ENCODE measurements around the gene RAB40B. TPM values are rescaled to one million over a fixed set of nuclear protein-coding genes. Genes with fewer than 3 reads are reported as not detected.

RAB40B gene
- total and polyA plus RNA-seq, 2 of the 13 experiments (the other 11 are each of a cell fraction or from before 2014, with no cell fraction given), result 6.2 to 6.5 TPM

DNA sequence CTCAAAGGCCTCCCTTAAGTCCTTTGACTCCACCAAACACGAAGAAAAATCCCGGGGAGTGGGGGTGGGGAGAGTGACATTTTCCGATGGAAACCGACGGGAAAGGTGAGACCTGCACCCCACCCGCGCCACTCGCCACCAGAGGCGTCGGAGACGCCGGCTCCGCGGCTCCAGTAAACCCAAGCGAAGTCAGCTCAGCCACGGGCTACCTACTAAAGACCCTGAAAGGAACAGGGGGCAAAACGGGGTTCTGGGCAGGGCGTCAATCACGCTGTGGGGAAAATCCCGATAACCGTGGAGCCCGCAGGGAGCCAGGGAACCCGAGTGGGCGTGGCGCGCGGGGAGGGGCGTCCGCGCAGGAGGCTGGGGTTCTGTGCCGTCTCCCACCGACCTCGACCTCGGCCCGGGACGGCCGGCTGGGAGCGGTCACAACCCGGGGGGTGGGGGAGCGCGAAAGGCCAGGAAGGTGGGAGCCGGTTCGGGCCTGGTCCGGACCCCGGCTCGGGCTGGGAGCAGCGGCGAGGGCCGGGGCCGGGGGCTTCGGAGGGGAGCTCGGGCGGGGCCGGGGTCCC, 50.8 kb downstream of the RAB40B start (continued):
- TF ChIP-seq, protein P1, sequence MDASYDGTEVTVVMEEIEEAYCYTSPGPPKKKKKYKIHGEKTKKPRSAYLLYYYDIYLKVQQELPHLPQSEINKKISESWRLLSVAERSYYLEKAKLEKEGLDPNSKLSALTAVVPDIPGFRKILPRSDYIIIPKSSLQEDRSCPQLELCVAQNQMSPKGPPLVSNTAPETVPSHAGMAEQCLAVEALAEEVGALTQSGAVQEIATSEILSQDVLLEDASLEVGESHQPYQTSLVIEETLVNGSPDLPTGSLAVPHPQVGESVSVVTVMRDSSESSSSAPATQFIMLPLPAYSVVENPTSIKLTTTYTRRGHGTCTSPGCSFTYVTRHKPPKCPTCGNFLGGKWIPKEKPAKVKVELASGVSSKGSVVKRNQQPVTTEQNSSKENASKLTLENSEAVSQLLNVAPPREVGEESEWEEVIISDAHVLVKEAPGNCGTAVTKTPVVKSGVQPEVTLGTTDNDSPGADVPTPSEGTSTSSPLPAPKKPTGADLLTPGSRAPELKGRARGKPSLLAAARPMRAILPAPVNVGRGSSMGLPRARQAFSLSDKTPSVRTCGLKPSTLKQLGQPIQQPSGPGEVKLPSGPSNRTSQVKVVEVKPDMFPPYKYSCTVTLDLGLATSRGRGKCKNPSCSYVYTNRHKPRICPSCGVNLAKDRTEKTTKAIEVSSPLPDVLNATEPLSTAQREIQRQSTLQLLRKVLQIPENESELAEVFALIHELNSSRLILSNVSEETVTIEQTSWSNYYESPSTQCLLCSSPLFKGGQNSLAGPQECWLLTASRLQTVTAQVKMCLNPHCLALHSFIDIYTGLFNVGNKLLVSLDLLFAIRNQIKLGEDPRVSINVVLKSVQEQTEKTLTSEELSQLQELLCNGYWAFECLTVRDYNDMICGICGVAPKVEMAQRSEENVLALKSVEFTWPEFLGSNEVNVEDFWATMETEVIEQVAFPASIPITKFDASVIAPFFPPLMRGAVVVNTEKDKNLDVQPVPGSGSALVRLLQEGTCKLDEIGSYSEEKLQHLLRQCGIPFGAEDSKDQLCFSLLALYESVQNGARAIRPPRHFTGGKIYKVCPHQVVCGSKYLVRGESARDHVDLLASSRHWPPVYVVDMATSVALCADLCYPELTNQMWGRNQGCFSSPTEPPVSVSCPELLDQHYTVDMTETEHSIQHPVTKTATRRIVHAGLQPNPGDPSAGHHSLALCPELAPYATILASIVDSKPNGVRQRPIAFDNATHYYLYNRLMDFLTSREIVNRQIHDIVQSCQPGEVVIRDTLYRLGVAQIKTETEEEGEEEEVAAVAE (CRISPR knock-in tag; IDR thresholded peaks at IDR 0.05; ENCODE audit: borderline replicate concordance), result no peak
- TF ChIP-seq ONECUT2 (CRISPR knock-in tag; IDR thresholded peaks at IDR 0.05), result no peak
- no peak for TF ChIP-seq CHCHD3 (CRISPR knock-in tag; IDR thresholded peaks at IDR 0.05)
- no peak for TF ChIP-seq SMYD3 (CRISPR knock-in tag; IDR thresholded peaks at IDR 0.05)
- no peak for TF ChIP-seq KLF15 (CRISPR knock-in tag; IDR thresholded peaks at IDR 0.05; ENCODE audit: borderline replicate concordance)
- no peak for TF ChIP-seq CCDC6 (CRISPR knock-in tag; IDR thresholded peaks at IDR 0.05)
- TF ChIP-seq, protein P2, sequence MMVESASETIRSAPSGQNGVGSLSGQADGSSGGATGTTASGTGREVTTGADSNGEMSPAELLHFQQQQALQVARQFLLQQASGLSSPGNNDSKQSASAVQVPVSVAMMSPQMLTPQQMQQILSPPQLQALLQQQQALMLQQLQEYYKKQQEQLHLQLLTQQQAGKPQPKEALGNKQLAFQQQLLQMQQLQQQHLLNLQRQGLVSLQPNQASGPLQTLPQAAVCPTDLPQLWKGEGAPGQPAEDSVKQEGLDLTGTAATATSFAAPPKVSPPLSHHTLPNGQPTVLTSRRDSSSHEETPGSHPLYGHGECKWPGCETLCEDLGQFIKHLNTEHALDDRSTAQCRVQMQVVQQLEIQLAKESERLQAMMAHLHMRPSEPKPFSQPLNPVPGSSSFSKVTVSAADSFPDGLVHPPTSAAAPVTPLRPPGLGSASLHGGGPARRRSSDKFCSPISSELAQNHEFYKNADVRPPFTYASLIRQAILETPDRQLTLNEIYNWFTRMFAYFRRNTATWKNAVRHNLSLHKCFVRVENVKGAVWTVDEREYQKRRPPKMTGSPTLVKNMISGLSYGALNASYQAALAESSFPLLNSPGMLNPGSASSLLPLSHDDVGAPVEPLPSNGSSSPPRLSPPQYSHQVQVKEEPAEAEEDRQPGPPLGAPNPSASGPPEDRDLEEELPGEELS (CRISPR knock-in tag; IDR thresholded peaks at IDR 0.05), result no peak
- TF ChIP-seq PPARG (CRISPR knock-in tag; conservative IDR thresholded peaks at IDR 0.05), result no peak
- TF ChIP-seq, protein P3, sequence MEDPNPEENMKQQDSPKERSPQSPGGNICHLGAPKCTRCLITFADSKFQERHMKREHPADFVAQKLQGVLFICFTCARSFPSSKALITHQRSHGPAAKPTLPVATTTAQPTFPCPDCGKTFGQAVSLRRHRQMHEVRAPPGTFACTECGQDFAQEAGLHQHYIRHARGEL (CRISPR knock-in tag; IDR thresholded peaks at IDR 0.05), result no peak
- TF ChIP-seq KDM2A (CRISPR knock-in tag; IDR thresholded peaks at IDR 0.05; ENCODE audit: borderline replicate concordance, low read depth), result no peak
- TF ChIP-seq AHR (CRISPR knock-in tag; IDR thresholded peaks at IDR 0.05), result no peak
- TF ChIP-seq, protein P4, sequence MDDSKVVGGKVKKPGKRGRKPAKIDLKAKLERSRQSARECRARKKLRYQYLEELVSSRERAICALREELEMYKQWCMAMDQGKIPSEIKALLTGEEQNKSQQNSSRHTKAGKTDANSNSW (CRISPR knock-in tag; IDR thresholded peaks at IDR 0.05; ENCODE audit: borderline replicate concordance), result no peak
- TF ChIP-seq SSRP1 (CRISPR knock-in tag; IDR thresholded peaks at IDR 0.05), result no peak
- no peak for TF ChIP-seq SMARCC2 (IDR thresholded peaks at IDR 0.05)
- no peak for TF ChIP-seq BHLHE40 (IDR thresholded peaks at IDR 0.05; ENCODE audit: low read length)
- TF ChIP-seq ZNF143 (CRISPR knock-in tag; IDR thresholded peaks at IDR 0.05), result no peak
- no peak for TF ChIP-seq ZEB1 (IDR thresholded peaks at IDR 0.05; ENCODE audit: insufficient replicate concordance, low read depth)
- 0 out of 2 replicates have a peak, but pooled peaks have one; percentile 11 for TF ChIP-seq ZNF20 (CRISPR knock-in tag; IDR thresholded peaks at IDR 0.05)
- no peak for TF ChIP-seq MTA3 (CRISPR knock-in tag; IDR thresholded peaks at IDR 0.05)
- TF ChIP-seq, protein P5, sequence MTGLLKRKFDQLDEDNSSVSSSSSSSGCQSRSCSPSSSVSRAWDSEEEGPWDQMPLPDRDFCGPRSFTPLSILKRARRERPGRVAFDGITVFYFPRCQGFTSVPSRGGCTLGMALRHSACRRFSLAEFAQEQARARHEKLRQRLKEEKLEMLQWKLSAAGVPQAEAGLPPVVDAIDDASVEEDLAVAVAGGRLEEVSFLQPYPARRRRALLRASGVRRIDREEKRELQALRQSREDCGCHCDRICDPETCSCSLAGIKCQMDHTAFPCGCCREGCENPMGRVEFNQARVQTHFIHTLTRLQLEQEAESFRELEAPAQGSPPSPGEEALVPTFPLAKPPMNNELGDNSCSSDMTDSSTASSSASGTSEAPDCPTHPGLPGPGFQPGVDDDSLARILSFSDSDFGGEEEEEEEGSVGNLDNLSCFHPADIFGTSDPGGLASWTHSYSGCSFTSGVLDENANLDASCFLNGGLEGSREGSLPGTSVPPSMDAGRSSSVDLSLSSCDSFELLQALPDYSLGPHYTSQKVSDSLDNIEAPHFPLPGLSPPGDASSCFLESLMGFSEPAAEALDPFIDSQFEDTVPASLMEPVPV (CRISPR knock-in tag; IDR thresholded peaks at IDR 0.05), result peak; percentile 61; the same call in 1 of the 2 replicates
